GM21528 (cell line): ENCODE measurements around the gene KLRF1.

Experiments used
- ATAC-seq: cut with Tn5 transposase; IDR thresholded peaks from one replicate; pipeline ENCODE4 v1.9.1; 2021; ENCODE audit warnings: mild to moderate bottlenecking, moderate library complexity; ENCODE audit not compliant: unreplicated experiment, low FRiP score

Gene KLRF1

DNA sequence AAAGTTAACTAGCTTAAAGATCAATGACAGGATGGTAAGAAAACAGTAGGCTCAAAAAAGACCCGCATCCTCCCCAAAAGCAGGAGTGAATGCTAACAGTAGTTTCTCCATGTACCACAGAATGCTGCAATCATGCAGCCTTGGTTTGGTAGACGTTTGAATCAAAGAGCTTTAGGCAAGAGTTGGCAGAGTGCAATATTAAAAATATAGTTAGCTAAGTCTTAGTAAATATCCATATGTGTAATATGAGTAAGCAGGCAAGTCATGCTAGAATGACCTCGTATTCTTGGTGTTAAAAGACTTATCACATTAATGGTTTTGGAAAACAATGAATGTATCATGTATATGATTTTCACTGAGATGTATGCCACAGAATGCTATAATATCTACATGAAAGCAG is 18.8 kb upstream of the KLRF1 start:
- no peak for ATAC-seq

DNA sequence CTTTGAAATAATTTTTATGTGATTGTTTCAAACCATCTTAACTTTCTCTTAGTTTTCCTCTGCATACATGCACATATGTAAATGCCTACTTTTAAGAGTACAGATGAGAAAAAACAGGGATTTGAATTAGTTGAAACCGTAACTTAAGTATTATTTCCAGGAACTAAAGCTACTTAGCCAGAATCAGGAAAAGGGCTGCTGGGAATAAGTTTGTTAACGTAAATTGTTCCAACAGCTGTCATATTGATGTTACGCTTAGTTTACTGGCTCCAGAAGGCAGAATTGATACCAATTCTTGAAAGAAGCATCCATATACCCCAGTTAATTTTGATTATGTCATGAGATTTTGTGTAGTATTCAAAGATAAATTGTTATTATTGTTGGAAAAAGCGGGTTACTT is 17.9 kb upstream of the KLRF1 start:
- ATAC-seq = no peak

DNA sequence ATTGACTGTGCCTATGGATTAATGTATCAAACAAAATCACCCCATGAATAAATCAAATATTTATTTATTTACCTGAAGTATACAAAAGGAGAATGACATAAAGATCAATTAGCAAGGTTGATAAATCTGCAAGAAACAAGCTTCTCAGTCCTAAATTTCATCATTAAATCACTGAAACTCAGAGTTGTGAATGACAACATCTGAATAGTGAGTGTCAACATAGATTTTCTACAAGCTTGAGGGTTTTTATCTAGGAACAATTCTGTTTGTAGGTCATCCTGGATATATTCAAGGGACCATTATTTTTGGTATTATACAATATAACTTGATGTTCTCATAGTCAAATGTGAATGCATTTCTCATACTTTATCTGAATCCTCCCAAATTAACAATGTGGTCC is 17.4 kb upstream of the KLRF1 start:
- no peak for ATAC-seq

DNA sequence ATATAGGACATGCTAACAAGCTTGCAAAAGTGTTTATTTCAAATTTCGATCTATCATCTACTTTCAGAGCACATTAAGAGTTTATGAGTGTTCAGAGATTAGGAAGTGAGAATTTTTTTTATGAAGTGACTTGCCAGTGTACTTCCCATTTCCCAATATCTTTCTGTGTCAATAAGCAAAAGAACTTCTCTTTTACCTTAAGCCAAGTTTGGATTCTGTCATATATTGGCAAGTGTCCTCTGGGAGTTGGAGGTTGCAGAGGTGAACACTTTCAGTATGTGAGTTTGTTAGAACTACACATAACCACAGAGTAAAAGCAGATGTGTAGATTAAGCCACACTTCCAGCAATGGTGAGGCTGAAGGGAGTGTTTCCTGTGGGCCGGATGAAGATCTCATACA is 16.6 kb upstream of the KLRF1 start:
- ATAC-seq = no peak

DNA sequence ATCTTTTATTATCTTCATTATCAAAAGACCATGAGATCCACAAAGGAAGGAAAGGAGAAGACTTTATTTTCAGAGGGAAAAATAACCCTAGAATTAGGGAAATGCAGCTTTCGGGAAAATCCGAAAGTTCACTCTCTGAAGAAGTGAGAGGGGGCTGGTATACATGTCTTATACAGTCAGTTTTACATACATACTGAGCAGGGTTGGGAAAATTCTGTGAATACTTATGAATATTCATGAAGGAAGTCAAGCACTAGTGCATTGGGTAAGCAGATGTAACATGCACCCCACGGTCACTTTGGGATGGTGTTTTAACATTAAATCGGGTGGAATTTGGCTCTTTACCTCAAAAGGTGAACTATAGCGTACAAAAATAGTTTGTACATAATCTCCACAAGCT is 15.7 kb upstream of the KLRF1 start:
- no peak for ATAC-seq

DNA sequence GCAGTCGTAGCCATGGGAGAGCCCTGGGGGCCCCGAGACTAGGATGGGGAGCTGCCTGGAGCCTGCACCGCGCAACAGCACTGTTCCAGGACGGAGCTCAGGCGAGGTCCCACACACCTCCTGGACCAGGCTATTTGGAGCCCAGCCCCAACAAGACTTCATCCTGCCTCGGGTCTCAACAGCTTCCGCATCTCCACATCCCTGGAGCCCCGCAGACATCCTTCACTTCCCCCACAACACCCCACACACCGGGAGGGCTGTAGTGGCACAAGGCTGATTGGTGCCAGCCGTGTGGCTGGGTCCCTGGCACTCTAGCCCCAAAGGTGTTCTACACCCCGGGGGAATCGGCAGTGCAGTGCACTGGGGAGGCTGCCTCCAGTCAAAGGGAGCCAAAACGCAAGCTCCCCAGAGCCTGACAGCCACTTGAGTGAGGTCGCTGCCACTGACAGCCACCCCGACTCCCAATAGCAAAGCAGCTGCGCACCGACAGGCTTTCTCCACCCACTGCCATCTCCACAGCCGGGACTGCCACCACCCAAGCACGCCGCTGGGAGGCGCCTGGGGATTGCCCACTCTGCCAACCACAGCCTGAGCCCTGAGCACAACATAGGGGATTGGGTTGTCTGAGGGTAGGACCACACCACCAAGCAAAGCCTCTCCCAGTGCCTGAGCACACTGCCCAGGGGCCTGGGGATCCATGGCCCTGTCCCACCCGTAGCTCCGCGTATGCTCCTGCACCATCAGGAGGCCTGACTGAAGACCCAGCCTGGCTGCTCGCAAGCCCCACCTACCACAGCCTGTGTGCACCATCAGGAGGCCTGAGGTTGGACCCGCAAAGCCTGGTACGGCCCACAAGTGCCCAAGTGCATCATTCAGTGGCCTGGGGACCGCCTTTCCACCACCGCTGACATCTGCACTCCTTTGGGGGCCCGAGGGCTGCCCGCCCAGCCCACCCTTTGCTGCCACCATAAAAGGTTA is 13.2 kb upstream of the KLRF1 start:
- ATAC-seq = peak; percentile 87

DNA sequence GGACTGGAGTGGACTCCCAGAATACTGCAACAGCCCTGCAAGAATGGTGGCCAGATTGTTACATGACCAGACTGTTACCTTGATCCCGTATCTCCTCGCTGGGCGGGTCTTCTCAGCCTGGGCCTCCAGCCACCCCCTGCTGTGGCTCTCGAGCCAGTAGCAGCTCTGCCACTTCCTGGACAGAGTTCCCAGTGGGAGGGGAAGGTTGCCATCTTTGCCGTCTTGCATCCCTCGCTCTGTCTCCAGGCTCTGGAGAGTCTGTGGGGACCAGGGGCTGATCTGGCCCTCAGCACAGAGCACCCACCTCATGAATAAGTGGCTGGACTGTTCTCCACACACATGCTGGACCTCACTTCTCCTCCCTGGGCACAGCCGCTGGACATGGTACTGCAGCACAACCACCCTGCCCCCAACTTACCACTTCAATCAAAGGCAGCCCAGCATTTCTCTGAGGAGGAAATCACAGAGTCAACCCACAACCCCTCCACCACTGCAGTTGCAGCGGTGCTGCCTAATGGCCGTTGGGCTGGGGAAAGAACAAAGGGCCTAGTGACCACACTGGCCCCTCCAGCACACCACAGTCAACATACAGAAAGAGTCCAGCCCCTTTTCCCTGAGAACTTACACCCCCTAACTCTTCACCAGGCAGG is 6.9 kb upstream of the KLRF1 start:
- ATAC-seq = no peak

DNA sequence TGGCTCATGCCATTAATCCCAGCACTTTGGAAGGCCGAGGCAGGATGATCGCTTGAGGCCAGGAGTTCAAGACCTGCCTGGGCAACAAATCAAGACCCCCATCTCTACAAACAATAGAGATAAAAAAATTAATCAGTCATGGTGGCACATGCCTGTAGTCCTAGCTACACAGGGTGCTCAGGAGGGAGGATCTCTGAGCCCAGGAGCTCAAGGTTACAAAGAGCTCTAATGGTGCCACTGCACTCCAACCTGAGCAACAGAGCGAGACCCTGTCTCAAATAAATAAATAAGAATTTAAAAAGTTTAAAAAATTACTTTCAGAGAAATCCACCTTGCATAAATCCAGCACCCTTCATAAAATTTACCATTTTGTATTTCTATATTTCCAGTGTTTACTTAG is 2.2 kb downstream of the KLRF1 start:
- ATAC-seq = no peak

DNA sequence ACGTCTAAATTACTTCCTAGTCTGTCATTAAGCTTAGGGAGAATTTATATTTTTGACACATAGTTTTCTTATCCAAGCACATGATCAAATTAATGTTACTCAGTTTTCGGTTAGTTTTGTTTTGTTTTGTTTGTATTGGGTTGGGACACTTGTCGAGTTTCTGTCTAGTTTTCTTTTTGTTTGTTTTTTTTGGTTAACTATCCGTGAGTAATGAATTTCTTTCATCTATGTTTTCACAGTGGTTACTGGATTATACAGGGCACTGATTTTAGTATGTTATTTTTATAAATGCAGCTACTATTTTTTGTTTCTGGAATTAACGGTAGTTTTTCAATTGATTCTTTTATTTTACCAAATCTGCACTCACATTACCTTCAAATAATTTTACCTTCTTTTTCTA is 2.7 kb downstream of the KLRF1 start:
- ATAC-seq = no peak

DNA sequence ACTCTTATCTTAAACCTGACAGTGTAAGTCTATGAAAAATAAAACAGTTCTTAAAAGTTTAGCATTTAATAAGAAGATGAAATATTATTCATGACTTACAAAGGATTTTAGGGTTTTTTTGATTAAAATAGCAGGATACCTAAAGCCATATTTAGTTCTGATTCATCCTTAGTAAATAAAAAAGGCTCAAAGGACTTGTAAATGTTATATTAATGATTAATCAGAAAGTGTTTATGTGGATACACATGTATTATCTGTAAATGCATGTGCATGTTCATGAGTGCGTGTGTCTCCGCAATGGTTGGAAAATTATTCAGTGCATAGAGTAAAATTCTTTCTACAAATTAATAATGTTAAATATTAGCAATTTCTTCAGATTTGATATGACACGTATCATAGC is 4.4 kb downstream of the KLRF1 start:
- no peak for ATAC-seq

DNA sequence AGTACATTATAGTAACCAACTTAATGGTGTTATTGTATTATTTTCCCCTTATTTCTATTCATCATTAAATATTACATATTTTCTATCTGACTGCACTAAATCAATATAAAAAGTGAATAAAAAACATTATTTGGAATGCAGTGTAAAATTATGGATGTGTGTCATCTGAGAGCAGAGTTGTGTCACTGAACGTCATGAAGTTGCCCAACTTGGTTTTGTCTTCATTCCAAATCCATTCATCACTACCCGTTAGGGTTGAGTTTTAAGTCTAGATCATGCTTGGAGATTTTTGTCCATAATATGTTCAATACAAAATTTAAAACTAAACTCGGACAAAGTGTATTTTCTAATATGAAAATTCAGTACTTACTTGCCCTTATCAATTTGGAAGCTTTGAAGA is 16.1 kb downstream of the KLRF1 start:
- ATAC-seq = no peak

DNA sequence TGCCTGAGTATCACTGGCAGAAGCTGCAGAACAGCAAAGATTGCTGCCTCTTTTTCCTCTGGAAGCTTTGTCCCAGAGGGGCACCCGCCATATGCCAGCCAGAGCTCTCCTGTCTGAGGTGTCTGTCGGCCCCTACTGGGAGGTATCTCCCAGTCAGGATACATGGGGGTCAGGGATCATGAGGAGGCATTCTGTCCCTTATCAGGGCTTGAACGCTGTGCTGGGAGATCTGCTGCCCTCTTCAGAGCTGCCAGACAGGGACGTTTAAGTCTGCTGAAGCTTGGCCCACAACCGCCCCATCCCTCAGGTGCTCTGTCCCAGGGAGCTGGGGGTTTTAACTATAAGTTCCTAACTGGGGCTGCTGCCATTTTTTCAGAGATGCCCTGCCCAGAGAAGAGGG is 21.6 kb downstream of the KLRF1 start:
- no peak for ATAC-seq

DNA sequence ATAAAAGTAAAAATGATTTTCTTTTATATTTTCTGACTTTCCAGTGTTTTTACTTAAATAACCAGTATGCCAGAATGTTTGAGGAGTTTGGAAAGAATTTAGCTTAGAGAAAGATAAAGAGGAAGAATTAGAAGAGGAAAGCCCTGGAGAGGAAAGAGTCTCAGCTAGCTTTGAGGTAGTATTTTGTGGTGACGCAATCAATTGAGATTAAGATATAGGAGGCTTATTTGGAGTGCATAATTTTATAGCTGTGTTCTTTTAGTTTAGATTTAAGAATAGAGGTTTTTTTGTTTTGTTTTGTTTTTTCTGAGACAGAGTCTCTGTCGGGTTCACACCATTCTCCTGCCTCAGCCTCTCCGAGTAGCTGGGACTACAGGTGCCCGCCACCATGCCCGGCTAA is 23.8 kb downstream of the KLRF1 start:
- ATAC-seq = no peak

DNA sequence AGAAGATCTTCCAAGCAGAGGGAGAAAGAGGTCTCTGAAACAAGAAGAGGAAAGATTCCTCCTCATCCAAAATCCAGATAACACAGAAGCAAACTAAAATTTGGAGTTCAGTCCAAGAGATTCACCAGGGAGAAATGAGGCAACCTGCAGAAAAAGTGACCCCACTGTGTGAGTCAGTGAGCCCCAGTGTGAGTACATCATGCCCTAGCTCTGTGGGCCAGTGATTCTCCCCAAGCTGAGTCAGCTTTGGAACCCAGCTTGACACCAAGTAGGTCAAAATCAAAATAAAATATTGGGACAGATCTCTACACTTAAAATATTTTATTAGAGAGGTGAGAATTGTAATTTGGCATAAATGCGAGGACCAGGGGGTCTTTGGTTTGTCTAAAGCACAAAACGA is 24.6 kb downstream of the KLRF1 start:
- ATAC-seq = no peak

DNA sequence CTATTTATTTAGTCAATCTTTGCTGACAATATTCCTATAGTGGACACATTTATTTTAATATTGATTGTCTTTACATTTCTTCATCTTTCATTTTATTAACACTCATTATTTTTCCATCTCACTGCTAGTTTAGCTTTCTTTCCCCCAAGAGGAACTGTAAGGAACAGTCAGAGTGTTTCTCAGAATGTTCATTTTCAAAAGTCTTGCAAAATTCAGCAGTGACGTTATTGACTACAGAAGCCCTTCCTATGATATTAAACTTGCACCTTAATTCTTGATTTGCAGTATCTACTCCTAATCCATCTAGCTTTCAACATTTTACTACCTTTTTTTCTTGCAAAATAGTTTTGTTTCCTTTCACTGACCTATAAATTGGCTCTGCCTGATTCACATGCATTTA is 28.9 kb downstream of the KLRF1 start:
- ATAC-seq = no peak

DNA sequence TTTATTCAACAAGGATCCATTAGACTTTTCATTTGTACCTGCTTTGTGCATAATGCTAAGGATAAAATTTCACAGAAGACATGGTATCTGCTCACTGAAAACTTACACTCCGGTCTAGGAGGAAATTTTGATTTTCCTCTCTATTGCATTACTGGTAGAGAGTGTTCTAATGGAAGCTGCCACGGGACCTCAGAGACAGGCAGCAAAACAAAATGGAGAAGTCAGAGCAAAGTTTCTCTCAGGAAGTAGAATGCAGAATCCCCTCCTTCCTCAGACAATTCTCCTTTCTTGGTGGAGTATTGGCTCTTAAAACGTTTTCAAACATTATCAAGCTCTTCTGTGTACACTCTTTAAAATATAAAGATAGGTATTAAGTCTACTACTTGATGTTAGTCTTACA is 29.6 kb downstream of the KLRF1 start:
- ATAC-seq = no peak

DNA sequence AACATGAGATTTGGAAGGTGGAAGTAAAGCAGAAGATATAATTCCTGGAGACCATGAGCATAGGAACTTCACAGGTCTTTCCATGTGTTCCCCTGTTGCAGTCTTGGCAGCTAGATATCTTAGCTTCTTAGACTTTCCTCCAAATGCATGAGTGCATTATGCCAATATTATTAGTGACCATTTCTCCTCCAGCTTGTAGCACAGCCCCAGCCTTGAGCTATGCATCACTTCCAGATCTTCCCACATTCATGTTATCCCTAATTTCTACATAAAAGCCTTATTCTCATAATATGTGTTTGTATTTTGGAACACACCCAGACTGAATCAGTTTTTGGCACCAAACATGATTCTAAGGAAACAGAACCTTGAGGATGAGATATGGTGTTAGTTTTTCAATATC is 30.9 kb downstream of the KLRF1 start:
- ATAC-seq = no peak

DNA sequence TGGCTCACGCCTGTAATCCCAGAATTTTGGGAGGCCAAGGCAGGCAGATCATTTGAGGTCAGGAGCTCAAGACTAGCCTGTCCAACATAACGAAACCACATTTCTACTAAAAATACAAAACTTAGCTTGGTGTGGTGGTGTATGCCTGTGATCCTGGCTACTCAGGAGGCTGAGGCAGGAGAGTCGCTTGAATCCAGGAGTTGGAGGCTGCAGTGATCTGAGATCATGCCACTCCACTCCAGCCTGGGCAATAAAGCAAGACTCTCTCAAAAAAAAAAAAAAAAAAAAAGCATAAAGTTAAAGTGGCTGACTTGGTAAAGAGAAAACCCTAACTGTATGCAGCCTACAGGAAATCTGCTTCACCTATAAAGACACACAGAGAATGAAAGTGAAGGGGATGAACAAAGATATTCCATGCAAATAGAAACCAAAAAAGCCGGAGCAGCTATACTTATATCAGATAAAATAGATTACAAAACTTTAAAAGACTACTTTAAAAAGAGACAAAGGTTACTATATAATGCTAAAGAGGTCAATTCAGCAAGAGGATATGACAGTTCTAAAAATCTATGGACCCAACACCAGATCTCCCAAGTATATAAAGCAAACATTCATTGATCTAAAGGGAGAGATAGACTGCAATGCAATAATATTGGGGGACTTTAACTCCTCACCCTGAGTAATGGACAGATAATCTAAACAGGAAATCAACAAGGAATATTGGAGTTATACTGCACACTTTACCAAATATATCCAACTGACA is 37.8 kb downstream of the KLRF1 start:
- ATAC-seq = no peak

DNA sequence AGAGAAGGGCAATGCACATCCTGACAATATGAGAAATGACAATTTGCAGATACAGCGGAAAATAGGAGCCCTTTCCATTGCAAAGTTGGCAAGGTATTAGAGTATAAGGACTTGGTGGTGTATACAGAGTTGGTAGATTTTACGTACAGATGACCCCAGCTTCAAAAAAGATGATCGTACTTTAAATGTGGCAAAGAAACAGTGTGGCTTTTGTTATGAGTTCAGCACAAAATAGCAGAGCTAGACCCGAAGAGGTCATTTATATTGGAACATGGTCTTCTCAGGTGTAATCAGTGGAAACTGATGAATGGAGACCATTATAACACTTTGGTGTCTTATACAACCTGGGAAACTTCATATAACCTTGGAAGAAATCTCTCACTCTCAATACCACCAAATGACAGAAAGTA is 39.6 kb downstream of the KLRF1 start:
- no peak for ATAC-seq

DNA sequence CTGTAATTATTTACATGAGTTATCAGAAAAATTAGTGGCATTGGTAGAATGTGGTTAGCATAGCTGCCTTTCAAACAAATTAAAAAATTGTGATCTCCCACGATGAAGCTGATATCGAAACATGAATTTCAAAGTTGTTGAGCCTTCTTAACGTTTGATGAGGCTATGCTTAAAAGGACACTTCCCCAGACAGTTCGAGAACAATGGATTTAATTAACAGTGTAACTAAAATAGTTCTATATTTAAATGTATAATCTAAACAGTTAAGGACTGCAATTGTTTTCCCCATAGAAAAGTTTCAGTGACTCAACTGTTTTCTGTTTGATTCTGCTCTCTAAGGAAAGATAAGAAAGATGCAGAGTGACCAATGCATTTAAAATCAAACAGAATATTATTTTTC is 40.2 kb downstream of the KLRF1 start:
- ATAC-seq = no peak

DNA sequence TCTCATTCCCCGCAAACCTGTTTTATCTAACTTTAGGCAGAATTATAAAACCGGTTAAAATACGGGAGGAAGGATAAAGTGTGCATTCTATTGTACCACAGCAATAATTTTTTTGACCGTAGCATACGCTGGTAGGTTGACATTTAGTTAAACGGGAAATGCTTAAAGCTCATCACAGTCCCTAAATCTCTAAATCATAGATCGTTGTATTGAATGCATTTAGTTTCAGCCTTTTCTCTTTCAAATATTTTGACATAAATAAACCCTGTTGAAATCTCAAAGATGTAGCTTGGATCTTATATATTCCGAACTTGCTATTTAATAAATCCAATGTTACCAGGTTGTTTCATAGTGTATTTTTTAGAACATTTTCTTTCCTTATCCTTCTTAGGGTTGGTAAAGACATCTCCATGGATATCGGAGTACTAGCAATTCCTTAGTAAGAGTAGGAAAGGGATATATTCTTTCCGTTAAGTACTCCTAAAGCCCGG is 41.1 kb downstream of the KLRF1 start:
- ATAC-seq = no peak
